ENCODE results near the gene GLRA1.

Gene GLRA1

DNA sequence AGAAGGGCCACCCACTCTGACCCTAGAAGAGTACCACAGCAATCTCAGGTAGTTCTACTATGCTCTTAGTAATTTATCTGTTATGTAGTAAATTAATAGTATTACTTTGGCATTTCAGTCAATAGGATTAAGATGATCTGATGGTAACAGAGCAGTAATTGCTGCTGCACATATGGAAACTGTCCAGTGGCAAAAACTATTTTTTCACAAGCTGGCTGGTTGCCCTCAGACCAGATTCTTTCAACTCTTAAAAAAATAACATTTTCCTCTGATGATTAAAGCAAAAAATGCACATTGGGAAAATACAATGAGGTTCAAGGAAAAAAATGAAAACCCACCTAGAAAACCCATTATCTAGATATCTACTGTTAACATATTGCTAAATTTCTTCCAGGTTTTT lies 19.7 kb downstream of the GLRA1 start:
- no peaks in the 10 kb centered on the region for H3K9me3 ChIP-seq (ENCODE audit: control insufficient read depth, low read length)
- TF ChIP-seq, protein P1, sequence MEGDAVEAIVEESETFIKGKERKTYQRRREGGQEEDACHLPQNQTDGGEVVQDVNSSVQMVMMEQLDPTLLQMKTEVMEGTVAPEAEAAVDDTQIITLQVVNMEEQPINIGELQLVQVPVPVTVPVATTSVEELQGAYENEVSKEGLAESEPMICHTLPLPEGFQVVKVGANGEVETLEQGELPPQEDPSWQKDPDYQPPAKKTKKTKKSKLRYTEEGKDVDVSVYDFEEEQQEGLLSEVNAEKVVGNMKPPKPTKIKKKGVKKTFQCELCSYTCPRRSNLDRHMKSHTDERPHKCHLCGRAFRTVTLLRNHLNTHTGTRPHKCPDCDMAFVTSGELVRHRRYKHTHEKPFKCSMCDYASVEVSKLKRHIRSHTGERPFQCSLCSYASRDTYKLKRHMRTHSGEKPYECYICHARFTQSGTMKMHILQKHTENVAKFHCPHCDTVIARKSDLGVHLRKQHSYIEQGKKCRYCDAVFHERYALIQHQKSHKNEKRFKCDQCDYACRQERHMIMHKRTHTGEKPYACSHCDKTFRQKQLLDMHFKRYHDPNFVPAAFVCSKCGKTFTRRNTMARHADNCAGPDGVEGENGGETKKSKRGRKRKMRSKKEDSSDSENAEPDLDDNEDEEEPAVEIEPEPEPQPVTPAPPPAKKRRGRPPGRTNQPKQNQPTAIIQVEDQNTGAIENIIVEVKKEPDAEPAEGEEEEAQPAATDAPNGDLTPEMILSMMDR (IDR thresholded peaks at IDR 0.05), result no peak
- no peak overlapping the region for H3K27ac ChIP-seq

DNA sequence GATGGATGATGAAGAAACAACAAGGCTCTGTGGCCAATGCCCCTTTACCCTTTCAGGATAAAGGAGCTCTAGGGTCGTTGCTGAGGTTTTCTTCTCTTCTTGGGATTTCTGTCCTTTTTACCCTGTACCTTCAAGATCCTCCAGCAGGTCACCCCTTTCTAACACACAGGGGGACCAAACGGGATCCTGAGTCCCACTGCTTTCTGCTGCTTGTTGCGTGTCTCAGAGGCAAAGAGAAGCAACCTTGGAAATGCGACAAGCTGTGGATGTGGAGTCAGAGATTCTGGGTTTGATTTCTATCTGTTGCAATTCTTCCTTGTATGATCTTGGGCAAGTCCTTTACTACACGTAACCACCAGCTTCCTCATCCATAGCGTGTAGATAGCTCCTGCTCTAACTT lies 20.5 kb downstream of the GLRA1 start:
- no peaks in the 10 kb centered on the region for H3K79me2 ChIP-seq
- no peaks in the 10 kb centered on the region for H3K27me3 ChIP-seq (ENCODE audit: control insufficient read depth, insufficient read depth, low read length)
- H2AFZ ChIP-seq, result no peak overlapping the region
- no peaks in the 10 kb centered on the region for H3K36me3 ChIP-seq (ENCODE audit: control insufficient read depth, insufficient read depth, low read length)
- TF ChIP-seq, protein P1 (IDR thresholded peaks at IDR 0.05), result no peak
- no peak overlapping the region for H3K27ac ChIP-seq
- H3K4me1 ChIP-seq, result no peaks in the 10 kb centered on the region
- no peak overlapping the region for H3K4me3 ChIP-seq (ENCODE audit: low read depth, low read length)
- H3K9me3 ChIP-seq (ENCODE audit: control insufficient read depth, low read length), result no peaks in the 10 kb centered on the region
- H3K9ac ChIP-seq, result no peak overlapping the region
- H3K4me2 ChIP-seq (ENCODE audit: low read length), result no peak overlapping the region

More for the DNA sequence above, 19.7 kb downstream of the GLRA1 start:
- H3K4me2 ChIP-seq (ENCODE audit: low read length), result no peak overlapping the region
- H2AFZ ChIP-seq, result no peak overlapping the region
- no peak overlapping the region for H3K9ac ChIP-seq
- H3K79me2 ChIP-seq, result no peaks in the 10 kb centered on the region
- no peaks in the 10 kb centered on the region for H3K4me1 ChIP-seq
- H3K36me3 ChIP-seq (ENCODE audit: control insufficient read depth, insufficient read depth, low read length), result no peaks in the 10 kb centered on the region
- no peaks in the 10 kb centered on the region for H3K27me3 ChIP-seq (ENCODE audit: control insufficient read depth, insufficient read depth, low read length)
- H3K4me3 ChIP-seq (ENCODE audit: low read depth, low read length), result no peak overlapping the region

DNA sequence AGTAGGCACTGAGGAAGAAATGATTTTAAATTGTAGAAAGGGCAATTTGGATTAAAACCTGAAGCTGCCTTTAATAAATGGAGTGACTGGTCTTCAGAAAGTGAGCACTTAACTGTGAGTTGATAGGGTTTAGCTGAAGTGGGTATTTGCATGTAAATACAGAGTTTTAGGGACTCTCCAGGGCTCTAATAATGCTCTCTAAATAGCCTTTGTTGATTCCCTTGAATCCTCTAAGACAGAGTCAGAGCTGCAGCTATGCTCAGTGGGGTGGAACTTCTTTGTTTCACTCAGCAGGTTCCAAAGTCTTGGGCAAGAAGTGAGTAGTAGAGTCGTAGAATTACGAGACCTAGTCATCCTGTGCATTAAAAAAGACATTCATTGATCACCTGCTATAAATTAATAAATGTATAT lies 21.4 kb downstream of the GLRA1 start:
- H3K9me3 ChIP-seq (ENCODE audit: control insufficient read depth, low read length), result no peaks in the 10 kb centered on the region
- no peak overlapping the region for H3K4me3 ChIP-seq (ENCODE audit: low read depth, low read length)
- H3K4me2 ChIP-seq (ENCODE audit: low read length), result no peak overlapping the region
- H3K79me2 ChIP-seq, result no peaks in the 10 kb centered on the region
- no peak overlapping the region for H3K27ac ChIP-seq
- no peak overlapping the region for H3K9ac ChIP-seq
- no peaks in the 10 kb centered on the region for H3K36me3 ChIP-seq (ENCODE audit: control insufficient read depth, insufficient read depth, low read length)
- TF ChIP-seq, protein P1 (IDR thresholded peaks at IDR 0.05), result no peak
- H3K27me3 ChIP-seq (ENCODE audit: control insufficient read depth, insufficient read depth, low read length), result no peaks in the 10 kb centered on the region
- no peaks in the 10 kb centered on the region for H3K4me1 ChIP-seq
- no peak overlapping the region for H2AFZ ChIP-seq

DNA sequence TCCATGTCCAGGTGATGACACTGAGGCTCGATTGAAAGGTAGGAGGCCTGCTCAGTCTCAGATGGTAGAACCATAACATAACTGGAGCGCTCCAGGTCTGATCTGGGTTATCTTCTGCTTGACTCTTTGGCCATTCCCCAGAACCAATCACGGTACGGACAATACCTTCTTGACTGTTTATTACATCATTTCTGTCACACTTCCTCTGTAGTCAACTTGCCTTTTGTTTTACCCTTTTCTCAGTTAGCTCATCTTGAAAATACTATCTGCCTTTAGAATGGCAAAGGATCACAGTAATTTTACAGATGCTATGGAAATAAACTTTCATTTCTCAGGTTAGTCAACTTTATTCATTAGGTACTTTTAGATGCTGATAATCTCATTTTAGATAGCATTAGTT lies 22.4 kb downstream of the GLRA1 start:
- Histone ChIP-seq H2AFZ (no peak overlapping the region), H3K4me3 (ENCODE audit: low read depth, low read length) (no peak overlapping the region), H3K27ac (no peak overlapping the region), H3K9me3 (ENCODE audit: control insufficient read depth, low read length) (no peaks in the 10 kb centered on the region), H3K36me3 (ENCODE audit: control insufficient read depth, insufficient read depth, low read length) (no peaks in the 10 kb centered on the region), H3K27me3 (ENCODE audit: control insufficient read depth, insufficient read depth, low read length) (no peaks in the 10 kb centered on the region), H3K79me2 (no peaks in the 10 kb centered on the region), H3K4me2 (ENCODE audit: low read length) (no peak overlapping the region), H3K4me1 (no peaks in the 10 kb centered on the region), H3K9ac (no peak overlapping the region)
- TF ChIP-seq, protein P1 (IDR thresholded peaks at IDR 0.05), result no peak

DNA sequence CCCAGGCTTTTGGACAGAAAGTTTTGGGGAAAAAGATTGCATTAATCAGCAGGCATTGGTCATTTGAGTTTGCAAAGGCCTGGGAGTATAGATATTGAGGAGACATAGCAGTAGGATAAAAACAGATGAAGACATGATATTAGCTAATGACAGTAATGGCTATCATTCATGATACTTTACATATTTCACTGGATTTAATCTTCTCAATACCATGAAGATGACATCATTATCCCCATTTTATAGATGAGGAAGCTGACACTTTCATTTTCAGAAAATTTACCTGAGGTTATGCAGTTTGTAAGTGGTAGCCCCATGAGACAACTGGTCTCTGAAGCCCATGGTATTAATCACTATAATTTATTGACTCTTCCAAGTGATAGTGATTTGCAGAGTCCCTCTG lies 23.0 kb downstream of the GLRA1 start:
- Histone ChIP-seq H3K4me3 (ENCODE audit: low read depth, low read length) (no peak overlapping the region), H3K9me3 (ENCODE audit: control insufficient read depth, low read length) (no peaks in the 10 kb centered on the region), H3K27me3 (ENCODE audit: control insufficient read depth, insufficient read depth, low read length) (no peaks in the 10 kb centered on the region), H2AFZ (no peak overlapping the region), H3K79me2 (no peaks in the 10 kb centered on the region), H3K4me1 (no peaks in the 10 kb centered on the region), H3K4me2 (ENCODE audit: low read length) (no peak overlapping the region), H3K27ac (no peak overlapping the region), H3K9ac (no peak overlapping the region), H3K36me3 (ENCODE audit: control insufficient read depth, insufficient read depth, low read length) (no peaks in the 10 kb centered on the region)
- TF ChIP-seq, protein P1 (IDR thresholded peaks at IDR 0.05), result no peak

All from parathyroid adenoma (tissue), 2 donors.